GM23338 (cell line): ENCODE data around the gene SARS1. TPM values are rescaled to one million over a fixed set of nuclear protein-coding genes. Genes with fewer than 3 reads are reported as not detected.

Experiments
- ATAC-seq: fragments of 200-7000 bp; cut with Tn5 transposase; 3 replicates; pipeline ENCODE4 v1.9.1; 2020
- DNase-seq: peaks from one replicate; pipeline ENCODE4 v3.0.0-alpha.2; 2015; ENCODE audit warnings: low spot score
- H2AFZ ChIP-seq: fragments of 200-600 bp; sonication (generic); 2 replicates; pipeline ENCODE4 v1.8.0; 2016; ENCODE audit warnings: antibody characterized with exemption, mild to moderate bottlenecking, moderate library complexity
- H3F3A ChIP-seq: fragments of 200-600 bp; sonication (generic); replicated peaks from 2 replicates; pipeline ENCODE4 v1.8.0; 2017; ENCODE audit warnings: antibody characterized with exemption, mixed run types, low read depth
- H3K27ac ChIP-seq: fragments of 200-600 bp; sonication (generic); 2 replicates; pipeline ENCODE4 v1.6.1; 2016; ENCODE audit warnings: low read depth
- H3K27me3 ChIP-seq: fragments of 200-600 bp; sonication (generic); 2 replicates; pipeline ENCODE4 v1.8.0; 2016; ENCODE audit warnings: mild to moderate bottlenecking, mixed run types, moderate library complexity; ENCODE audit not compliant: insufficient read depth
- H3K36me3 ChIP-seq: fragments of 200-600 bp; sonication (generic); 2 replicates; pipeline ENCODE4 v1.8.0; 2016; ENCODE audit warnings: mild to moderate bottlenecking; ENCODE audit not compliant: insufficient read depth
- H3K4me1 ChIP-seq: fragments of 200-600 bp; sonication (generic); 2 replicates; pipeline ENCODE4 v1.8.0; 2016; ENCODE audit warnings: mild to moderate bottlenecking, moderate library complexity; ENCODE audit not compliant: insufficient read depth
- H3K4me2 ChIP-seq: fragments of 200-600 bp; sonication (generic); 2 replicates; pipeline ENCODE4 v1.7.1; 2017; ENCODE audit warnings: mixed run types
- H3K4me3 ChIP-seq: fragments of 200-600 bp; sonication (generic); 2 replicates; pipeline ENCODE4 v1.6.1; 2016; ENCODE audit warnings: mixed run types
- H3K79me2 ChIP-seq: fragments of 200-600 bp; sonication (generic); replicated peaks from 2 replicates; pipeline ENCODE4 v1.8.0; 2017; ENCODE audit warnings: mild to moderate bottlenecking; ENCODE audit not compliant: insufficient read depth
- H3K9me2 ChIP-seq: fragments of 200-600 bp; sonication (generic); 2 replicates; pipeline ENCODE4 v1.8.0; 2017; ENCODE audit not compliant: insufficient read depth
- H4K20me1 ChIP-seq: fragments of 200-600 bp; sonication (generic); replicated peaks from 2 replicates; pipeline ENCODE4 v1.8.0; 2017; ENCODE audit warnings: mild to moderate bottlenecking; ENCODE audit not compliant: insufficient read depth
- H3K27ac Mint-ChIP-seq: 2 replicates; pipeline ENCODE4 v1.8.0; 2020; ENCODE audit warnings: inconsistent platforms, mild to moderate bottlenecking, moderate library complexity, mixed read lengths
- H3K27me3 Mint-ChIP-seq: 3 replicates; pipeline ENCODE4 v1.8.0; 2022; ENCODE audit warnings: low read depth, mild to moderate bottlenecking, moderate library complexity, mixed read lengths, inconsistent platforms; ENCODE audit not compliant: insufficient read depth, poor library complexity
- H3K36me3 Mint-ChIP-seq: 3 replicates; pipeline ENCODE4 v1.8.0; 2021; ENCODE audit warnings: low read depth, mild to moderate bottlenecking, inconsistent platforms, moderate library complexity, mixed read lengths
- H3K4me1 Mint-ChIP-seq: 3 replicates; pipeline ENCODE4 v1.8.0; 2020; ENCODE audit warnings: mild to moderate bottlenecking, inconsistent platforms, mixed read lengths
- H3K4me3 Mint-ChIP-seq: 3 replicates; pipeline ENCODE4 v1.8.0; 2021; ENCODE audit warnings: moderate library complexity, mild to moderate bottlenecking, inconsistent platforms, mixed read lengths
- H3K9me3 Mint-ChIP-seq: 3 replicates; pipeline ENCODE4 v1.8.0; 2020; ENCODE audit warnings: moderate library complexity, mild to moderate bottlenecking, inconsistent platforms, mixed read lengths
- CREB1 ChIP-seq: fragments of 250-450 bp; sonication (Bioruptor Pico); IDR thresholded peaks from 2 replicates; pipeline ENCODE4 v1.5.0; 2020; ENCODE audit warnings: low read depth, mild to moderate bottlenecking, moderate library complexity
- EZH2 ChIP-seq: fragments of 200-600 bp; sonication (generic); IDR thresholded peaks from one replicate; pipeline ENCODE4 v1.8.0; 2017; ENCODE audit warnings: antibody characterized with exemption, mild to moderate bottlenecking, low read depth; ENCODE audit not compliant: unreplicated experiment
- EZH2phosphoT487 ChIP-seq: fragments of 200-600 bp; sonication (generic); IDR thresholded peaks from one replicate; pipeline ENCODE4 v1.8.1; 2018; ENCODE audit warnings: antibody characterized with exemption; ENCODE audit not compliant: unreplicated experiment
- JUNB ChIP-seq: IDR thresholded peaks from one replicate; pipeline ENCODE4 v1.6.1; 2016; ENCODE audit warnings: antibody characterized with exemption; ENCODE audit not compliant: unreplicated experiment
- NANOG ChIP-seq: IDR thresholded peaks from 2 replicates; pipeline ENCODE4 v1.6.1; 2016; ENCODE audit warnings: antibody characterized with exemption, borderline replicate concordance
- POLR2AphosphoS5 ChIP-seq: IDR thresholded peaks from 2 replicates; pipeline ENCODE4 v1.6.1; 2016; ENCODE audit warnings: antibody characterized with exemption, low read depth
- STAT1 ChIP-seq: IDR thresholded peaks from one replicate; pipeline ENCODE4 v1.6.1; 2016; ENCODE audit warnings: antibody characterized with exemption; ENCODE audit not compliant: unreplicated experiment
- ZNF114 ChIP-seq: fragments of 250-450 bp; sonication (Bioruptor Pico); IDR thresholded peaks from 2 replicates; pipeline ENCODE4 v1.5.0; 2020; ENCODE audit warnings: mild to moderate bottlenecking, moderate library complexity
- ZNF331 ChIP-seq: fragments of 250-450 bp; sonication (Bioruptor Pico); IDR thresholded peaks from 2 replicates; pipeline ENCODE4 v1.5.0; 2020; ENCODE audit warnings: low read depth, mild to moderate bottlenecking, moderate library complexity
- ZNF462 ChIP-seq: fragments of 250-450 bp; sonication (Bioruptor Pico); IDR thresholded peaks from 2 replicates; pipeline ENCODE4 v1.5.0; 2020; ENCODE audit warnings: mild to moderate bottlenecking, moderate library complexity
- polyA plus RNA-seq: library from polyadenylated mRNA; unstranded; fragments of >200 nt; fragmentation: Nextera tagmentation; extraction: Ambion mirVana; gene quantifications from 2 replicates; pipeline ENCODE4 v1.2.1, GENCODE V29; 2016
- total RNA-seq: library from RNA; depleted of rRNA; stranded (reverse); fragments of >200 nt; shearing (Covaris generic); gene quantifications from 2 replicates; pipeline ENCODE4 v1.2.3, GENCODE V29; 2014
- TF ChIP-seq, protein P1 (sequence below), 2 experiments: fragments of 200-600 bp in 1 of 2; sonication (generic) in 1 of 2; conservative IDR thresholded peaks; 2 replicates each; pipeline versions ENCODE4 v1.5.1 to v1.6.1; 2016 to 2017; ENCODE audit warnings: antibody characterized with exemption in 2 of 2, low read depth in 2 of 2, mild to moderate bottlenecking in 2 of 2, moderate library complexity in 1 of 2
- TF ChIP-seq, protein P2 (sequence below): IDR thresholded peaks from 2 replicates; pipeline ENCODE4 v1.6.1; 2016; ENCODE audit warnings: antibody characterized with exemption

The SARS1 gene
- total and polyA plus RNA-seq, 2 experiments from 2014 or later = 141 to 166 TPM

DNA sequence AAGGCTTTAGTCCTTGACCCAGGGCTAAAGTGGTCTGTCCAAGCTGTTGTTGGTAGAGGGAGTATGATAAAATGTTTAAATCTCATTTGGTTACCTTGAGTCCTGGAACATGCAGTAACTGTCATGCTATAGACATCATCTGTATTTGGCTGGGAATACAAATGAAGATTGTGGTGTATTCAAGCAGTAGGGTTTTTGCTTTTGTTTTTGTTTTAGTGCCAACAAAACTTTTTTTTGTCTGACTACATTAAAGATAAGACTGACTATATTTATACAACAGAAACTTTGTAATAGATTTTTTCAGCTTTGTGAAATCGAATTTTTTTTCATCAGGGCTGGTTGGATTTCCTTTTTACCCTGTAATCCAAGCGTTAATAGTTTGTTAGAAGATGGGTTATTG lies 7.4 kb upstream of the SARS1 start:
- no peaks in the 10 kb centered on the region for H3K9me2 ChIP-seq
- no peak overlapping the region for H3K27ac ChIP-seq
- H3K4me3 ChIP-seq = no peak overlapping the region
- Mint-ChIP-seq H3K27me3 (no peaks in the 10 kb centered on the region), H3K9me3 (no peaks in the 10 kb centered on the region), H3K4me3 (no peak overlapping the region), H3K4me1 (peaks cover 2% of the 10 kb centered on the region; the same call in 2 of the 3 replicates), H3K27ac (no peak overlapping the region), H3K36me3 (no peaks in the 10 kb centered on the region)
- H3K4me2 ChIP-seq = no peak overlapping the region
- no peaks in the 10 kb centered on the region for H3K4me1 ChIP-seq
- DNase-seq = no peak
- H4K20me1 ChIP-seq = no peaks in the 10 kb centered on the region
- H3F3A ChIP-seq = no peaks in the 10 kb centered on the region
- no peaks in the 10 kb centered on the region for H3K27me3 ChIP-seq
- ATAC-seq = no peak
- H2AFZ ChIP-seq = no peak overlapping the region
- TF ChIP-seq NANOG = no peak
- no peak for TF ChIP-seq ZNF331 (CRISPR knock-in tag)
- no peak for TF ChIP-seq POLR2AphosphoS5
- TF ChIP-seq, protein P1, sequence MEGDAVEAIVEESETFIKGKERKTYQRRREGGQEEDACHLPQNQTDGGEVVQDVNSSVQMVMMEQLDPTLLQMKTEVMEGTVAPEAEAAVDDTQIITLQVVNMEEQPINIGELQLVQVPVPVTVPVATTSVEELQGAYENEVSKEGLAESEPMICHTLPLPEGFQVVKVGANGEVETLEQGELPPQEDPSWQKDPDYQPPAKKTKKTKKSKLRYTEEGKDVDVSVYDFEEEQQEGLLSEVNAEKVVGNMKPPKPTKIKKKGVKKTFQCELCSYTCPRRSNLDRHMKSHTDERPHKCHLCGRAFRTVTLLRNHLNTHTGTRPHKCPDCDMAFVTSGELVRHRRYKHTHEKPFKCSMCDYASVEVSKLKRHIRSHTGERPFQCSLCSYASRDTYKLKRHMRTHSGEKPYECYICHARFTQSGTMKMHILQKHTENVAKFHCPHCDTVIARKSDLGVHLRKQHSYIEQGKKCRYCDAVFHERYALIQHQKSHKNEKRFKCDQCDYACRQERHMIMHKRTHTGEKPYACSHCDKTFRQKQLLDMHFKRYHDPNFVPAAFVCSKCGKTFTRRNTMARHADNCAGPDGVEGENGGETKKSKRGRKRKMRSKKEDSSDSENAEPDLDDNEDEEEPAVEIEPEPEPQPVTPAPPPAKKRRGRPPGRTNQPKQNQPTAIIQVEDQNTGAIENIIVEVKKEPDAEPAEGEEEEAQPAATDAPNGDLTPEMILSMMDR (conservative IDR thresholded peaks at IDR 0.05; ENCODE audit: low read depth in 2 of 2) = no peak
- TF ChIP-seq JUNB = no peak
- no peak for TF ChIP-seq CREB1
- TF ChIP-seq EZH2phosphoT487 = no peak
- TF ChIP-seq, protein P2, sequence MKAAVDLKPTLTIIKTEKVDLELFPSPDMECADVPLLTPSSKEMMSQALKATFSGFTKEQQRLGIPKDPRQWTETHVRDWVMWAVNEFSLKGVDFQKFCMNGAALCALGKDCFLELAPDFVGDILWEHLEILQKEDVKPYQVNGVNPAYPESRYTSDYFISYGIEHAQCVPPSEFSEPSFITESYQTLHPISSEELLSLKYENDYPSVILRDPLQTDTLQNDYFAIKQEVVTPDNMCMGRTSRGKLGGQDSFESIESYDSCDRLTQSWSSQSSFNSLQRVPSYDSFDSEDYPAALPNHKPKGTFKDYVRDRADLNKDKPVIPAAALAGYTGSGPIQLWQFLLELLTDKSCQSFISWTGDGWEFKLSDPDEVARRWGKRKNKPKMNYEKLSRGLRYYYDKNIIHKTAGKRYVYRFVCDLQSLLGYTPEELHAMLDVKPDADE = no peak
- TF ChIP-seq ZNF114 (CRISPR knock-in tag) = no peak
- no peak for TF ChIP-seq STAT1
- TF ChIP-seq ZNF462 (CRISPR knock-in tag) = no peak
- TF ChIP-seq EZH2 = no peak
- no peaks in the 10 kb centered on the region for H3K36me3 ChIP-seq
- H3K79me2 ChIP-seq = no peaks in the 10 kb centered on the region
